AG08395 (cell line): ENCODE measurements around the gene WWC2.
A peak's percentile ranks its signal among the peaks of the same experiment; 100 is the strongest.
"Not testable (repeated sequence)": the region's sequence is repeated elsewhere in the genome, so short reads cannot be mapped to it uniquely, and the experiment has no call there.

ENCODE experiments used
- DNase-seq: peaks from one replicate; pipeline ENCODE4 v3.0.0; 2012; ENCODE audit warnings: mixed read lengths, low spot score

The WWC2 gene

DNA sequence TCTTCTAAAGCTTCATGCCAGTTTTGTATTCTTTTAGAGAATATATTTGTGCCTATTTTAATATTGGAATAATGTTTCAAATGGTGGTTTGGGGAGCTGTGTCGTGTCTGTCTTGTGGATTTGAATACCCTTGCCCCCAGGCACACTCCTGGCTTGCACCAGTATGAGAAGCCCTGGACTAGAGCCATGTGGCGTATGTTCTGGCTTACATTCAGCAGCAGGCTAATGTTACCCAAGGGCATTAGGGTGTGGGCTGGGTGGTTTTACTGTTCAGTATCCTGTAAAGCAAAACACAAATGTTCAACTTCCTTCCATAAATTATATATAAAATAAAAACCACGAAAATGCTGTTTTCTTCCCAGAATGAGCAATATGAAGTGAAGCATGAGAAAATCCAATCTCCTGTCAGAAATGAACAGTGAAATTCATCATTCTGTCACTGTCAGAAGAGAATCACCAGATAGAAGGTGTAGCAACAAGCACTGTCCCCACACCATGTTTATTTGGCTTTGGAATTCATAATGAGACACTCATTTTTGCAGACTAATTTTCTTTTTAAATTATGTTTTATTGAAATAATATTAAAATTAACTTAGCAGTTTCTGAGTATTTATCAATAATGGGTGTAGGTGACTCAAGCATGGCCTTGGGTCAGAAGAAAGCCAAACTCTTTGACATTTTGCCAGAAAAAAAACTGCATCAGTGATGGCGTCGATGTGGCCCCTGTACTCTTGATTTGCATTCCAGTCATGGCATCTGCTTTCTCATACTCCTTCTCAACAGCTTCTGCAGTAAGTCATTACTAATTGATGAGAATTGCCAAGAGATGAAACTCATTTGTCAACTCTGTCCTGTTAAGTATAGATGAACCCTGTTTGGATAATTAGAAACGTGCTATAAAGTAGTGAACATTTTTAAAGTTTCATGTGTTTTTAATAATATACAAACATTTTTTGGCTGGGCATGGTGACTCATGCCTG, 43.8 kb downstream of the WWC2 start:
- peak; percentile 57 for DNase-seq

DNA sequence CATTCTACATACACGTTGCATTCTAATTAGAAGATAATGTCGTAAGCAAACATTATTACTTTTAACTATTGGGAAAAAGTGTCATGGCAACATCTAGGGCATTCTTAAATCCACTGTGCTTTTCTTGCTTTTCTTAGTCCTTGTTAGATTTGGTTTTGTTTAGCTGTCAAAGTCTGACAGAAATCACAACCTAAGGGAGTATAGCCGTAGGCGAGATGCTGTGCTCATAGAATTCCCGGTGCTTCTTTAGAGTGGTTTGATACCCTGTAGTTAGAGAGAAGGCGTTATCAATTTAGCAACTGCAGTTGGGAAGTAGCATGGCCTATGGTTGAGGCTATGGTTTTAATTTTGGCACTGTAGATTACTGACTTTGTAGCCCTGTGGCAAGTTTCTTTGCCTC, 45.7 kb downstream of the WWC2 start:
- no peak for DNase-seq

DNA sequence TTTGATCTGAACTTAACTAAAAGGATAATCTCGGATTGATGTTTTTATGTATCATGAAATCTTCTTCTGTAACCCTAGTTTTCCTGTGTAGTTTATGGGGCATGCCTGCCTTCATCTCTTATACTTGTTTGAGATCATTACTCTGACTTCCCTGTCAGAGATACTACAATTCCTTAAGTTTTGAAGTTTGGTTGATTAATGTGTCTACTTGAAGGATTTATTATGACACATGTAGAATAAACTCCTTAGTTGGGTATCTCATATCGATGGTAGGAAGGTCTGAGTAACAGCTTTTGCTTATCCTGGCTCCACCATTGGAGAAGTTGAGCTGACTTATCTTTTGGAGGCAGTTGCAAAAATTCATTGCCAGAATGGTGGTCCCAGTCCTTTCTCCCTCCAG, 46.7 kb downstream of the WWC2 start:
- no peak for DNase-seq

DNA sequence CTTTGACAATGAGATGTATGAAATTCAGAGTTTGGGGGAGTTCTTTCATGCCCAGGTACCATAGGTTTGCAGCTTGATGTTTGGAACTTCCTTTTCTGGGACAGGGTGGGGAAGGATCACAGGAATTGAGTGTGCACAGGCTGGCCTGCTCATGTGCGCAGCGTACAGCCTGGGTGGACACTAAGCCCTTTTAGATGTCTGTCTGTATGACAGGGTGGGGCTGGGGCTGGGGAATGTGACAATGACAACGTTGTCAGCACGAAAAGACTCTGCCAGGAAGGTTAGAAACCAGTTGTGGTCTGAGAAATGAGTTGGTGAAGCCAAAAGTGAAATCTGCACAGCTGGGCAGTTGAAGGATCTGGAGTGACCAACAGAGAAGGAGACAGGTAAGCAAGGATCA, 47.4 kb downstream of the WWC2 start:
- no peak for DNase-seq

DNA sequence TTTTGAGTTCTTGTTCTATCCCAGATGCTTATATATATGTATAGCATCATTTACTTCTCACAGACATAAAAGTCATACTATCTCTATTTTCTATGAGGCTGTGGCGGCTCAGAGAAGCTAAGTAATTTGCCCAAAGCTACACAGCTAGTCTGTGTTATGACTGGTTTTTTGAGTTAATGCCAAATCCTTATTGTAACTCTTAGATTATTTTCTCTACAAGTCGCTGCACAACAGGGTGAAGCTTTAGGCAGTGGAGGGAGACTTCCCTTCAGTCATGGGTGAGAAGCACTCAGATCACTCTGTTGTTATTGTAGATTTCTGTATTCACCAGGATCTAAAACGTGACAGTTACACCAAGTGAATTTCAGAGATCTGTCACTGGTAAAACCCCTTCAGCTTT, 48.1 kb downstream of the WWC2 start:
- no peak for DNase-seq

DNA sequence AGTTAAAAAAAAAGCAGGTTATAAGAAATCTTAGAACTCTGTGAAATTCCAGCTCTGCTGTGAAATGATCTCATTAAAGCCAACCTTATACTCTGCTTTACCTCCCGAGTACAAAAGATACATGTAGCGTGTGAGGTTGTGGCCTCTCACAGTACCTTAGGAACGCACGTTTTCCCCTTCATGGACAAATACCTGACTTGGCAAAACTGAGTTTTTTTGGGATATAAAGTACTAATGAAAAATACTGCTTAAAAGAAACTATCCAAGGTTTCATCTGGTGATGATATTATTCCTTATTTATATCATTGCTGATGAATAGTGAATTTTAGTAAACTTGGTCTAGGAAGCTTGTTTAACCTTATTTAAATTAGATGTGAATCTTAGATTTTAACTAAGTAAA, 48.9 kb downstream of the WWC2 start:
- DNase-seq: no peak

DNA sequence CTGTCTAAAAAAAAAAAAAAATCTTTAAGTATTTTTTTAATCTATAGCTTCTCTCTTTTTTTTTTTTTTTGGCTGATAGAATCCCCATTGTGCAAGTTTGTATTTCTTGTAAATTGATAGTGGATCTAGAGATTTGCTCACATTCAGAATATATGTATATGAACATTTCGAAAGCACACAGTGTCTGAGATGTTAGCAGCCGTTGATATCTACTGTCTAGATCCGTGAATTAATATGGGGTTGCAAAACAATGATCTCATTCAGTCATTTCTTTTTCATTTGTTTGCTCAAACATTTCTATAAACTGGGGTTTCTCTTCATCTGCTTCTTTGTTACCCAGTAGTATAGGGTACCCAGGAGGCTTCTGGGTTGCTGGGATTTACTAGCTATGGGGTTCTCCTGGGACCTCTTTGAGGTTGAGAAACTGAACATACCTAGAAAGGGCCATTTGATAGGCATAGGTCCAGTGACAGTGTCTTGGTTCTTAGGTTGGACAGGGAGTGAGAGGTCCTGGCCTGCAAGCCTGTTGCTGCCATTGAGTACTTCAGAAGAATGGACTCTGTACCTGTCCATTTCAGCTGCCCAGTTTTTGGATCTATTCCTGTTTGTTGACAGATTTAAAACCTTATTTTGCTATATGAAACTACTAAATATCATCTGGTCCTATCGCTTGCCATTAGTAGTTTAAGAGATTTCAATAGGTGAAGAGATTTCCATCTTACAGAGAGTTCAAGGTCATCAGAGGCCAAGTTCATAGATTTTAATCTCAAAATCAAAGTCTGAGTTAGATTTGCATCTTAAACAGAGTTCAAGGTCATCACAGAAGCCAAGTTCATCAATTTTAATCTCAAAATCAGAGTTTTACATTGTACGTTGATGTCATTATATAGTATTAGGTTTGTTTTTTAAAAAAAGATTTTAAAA, 50.8 kb downstream of the WWC2 start:
- no peak for DNase-seq

DNA sequence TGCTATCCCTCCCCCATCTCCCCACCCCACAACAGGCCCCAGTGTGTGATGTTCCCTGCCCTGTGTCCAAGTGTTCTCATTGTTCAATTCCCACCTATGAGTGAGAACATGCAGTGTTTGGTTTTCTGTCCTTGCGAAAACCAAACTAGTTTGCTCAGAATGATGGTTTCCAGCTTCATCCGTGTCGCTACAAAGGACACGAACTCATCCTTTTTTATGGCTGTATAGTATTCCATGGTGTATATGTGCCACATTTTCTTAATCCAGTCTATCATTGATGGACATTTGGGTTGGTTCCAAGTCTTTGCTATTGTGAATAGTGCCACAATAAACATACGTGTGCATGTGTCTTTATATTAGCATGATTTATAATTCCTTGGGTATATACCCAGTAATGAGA, 51.6 kb downstream of the WWC2 start:
- DNase-seq: not testable (repeated sequence)

DNA sequence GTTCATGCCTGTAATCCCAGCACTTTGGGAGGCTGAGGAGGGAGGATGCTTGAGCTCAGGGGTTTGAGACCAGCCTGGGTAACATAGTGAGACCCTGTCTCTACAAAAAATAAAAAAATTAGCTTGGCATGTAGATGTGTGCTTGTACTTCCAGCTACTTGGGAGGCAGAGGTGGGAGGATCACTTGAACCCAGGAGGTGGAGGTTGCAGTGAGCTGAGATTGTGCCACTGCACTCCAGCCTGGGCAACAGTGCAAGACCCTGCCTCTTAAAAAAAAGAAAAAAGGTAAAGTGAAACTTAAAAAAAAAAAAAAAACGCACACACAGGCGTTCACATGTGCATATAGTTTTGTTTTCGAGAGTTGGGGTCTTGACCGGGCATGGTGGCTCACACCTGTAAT, 53.2 kb downstream of the WWC2 start:
- not testable (repeated sequence) for DNase-seq

DNA sequence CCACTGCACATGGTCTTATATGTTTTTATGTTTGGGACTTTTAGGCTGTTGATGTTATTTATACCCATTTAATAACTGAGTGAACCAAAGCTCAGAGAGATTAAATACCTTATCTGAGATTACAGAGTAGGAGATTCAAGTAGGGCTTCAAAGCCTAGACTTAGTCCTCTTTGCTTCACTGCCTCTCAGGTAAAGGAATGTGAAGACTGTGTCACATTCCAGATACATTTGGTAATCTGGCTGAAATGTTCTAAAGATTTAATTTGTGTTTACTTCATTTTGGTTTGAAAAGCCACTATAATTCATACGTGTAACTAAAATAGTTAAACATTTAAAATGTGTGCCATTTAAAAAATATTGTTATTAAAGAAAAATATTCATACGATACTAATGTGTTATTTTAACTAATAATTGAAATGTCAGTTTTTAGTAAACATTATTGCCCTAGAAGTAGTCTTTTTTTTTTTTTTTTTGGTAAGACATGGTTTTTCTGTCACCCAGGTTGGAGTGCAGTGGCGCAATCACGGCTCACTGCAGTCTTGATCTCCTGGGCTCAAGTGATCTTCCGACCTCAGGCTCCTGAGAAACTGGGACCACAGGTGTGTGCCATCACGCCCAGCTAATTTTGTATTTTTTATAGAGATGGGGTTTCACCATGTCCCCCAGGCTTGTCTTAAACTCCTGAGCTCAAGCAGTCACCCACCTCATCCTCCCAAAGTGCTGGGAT, 54.3 kb downstream of the WWC2 start:
- DNase-seq: no peak

DNA sequence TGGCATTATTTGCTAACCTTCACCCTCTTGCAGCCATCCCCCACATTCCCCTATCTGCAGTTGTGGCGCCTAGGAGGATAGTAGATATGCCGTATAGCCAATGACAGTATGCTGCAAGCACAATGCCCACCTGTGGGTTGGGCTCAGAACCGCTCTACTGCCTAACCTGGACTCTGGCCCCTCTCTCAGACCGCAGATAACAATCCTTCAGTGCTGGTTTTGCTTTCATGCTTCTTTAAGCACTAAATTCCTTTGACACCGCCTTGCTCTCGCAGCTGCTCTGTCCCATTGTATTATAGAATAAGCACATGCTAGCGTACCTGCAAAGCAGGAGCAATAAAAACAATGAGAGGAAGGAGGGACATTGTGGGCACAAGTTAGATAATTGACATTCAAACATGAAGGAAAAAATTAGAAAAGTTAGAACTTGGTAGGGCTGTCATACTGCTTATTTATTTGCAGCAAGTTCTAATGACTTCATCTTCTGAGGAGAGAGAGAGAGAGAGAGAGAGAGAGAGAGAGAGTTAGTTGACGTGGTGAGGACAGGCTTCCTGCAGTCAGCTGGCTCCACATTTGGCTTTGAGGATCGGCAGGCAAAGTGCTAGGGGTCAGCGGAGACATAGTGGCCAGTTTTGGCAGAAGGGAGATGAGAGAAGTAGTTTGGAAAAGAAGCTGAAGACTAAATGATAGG, 55.8 kb downstream of the WWC2 start:
- DNase-seq: no peak

DNA sequence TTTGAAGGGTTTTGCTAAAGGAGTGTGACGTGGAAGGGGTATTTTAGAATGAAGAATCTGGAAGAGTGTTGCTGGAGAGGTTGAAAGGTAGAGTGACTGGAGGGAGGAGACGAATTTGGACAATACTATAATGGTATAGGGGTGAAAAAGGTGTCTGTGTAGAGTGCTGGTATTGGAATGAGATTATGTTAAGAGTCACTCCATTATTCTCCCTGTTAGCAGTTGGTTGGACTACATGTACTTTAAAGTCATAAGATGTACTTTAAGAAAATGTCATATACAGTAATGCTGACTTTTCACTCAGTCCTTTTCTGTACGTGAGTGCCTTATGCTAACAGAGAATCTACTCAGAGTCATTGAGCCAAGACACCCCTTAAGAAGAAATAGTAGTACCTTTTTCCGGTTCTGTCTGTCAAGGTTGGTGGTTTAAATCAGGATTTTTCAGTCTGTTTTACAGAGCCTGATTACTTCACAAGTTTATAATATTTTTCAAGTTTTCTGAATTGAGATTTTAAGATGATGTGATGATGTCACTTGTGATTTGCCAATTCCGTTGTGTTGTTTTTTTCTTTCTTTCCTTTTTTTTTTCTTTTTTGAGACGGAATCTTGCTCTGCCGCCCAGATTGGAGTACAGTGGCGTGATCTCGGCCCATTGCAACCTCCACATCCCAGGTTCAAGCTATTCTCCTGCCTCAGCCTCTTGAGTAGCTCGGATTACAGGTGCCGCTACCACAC, 56.6 kb downstream of the WWC2 start:
- no peak for DNase-seq

DNA sequence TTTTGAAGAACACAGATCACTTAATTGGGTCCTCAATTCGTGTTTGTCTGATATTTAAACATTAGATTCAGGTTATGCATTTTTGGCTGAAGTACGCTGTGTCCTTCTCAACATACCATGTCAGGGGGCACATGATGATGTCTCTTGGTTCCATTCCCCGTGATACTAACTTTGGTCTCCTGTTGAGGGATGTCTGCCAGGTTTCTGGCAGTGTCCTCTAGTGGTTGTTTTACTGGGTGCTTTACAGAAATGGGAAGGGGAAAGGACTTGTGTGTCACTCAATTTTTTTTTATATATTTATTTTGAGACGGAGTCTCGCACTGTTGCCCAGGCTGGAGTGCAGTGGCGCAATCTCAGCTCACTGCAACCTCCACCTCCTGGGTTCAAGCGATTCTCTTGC, 58.2 kb downstream of the WWC2 start:
- no peak for DNase-seq

DNA sequence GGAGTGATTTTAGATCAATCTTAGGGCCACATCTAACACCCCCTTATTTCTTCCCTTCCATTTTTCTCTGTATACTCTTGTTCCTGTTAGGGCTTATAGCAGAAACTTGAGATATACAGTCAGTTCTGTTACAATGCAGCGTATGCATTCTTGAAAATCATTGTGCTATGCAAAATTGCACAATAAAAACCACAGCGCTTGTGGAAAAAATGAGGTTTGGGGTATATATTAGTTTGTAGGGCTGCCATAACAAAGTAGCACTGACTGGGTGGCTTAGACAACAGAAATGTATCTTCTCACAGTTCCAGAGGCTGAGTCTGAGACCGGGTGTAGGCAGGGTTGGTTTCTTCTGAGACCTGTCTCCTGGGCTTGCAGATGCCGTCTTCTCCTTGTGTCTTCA, 59.0 kb downstream of the WWC2 start:
- DNase-seq: no peak

DNA sequence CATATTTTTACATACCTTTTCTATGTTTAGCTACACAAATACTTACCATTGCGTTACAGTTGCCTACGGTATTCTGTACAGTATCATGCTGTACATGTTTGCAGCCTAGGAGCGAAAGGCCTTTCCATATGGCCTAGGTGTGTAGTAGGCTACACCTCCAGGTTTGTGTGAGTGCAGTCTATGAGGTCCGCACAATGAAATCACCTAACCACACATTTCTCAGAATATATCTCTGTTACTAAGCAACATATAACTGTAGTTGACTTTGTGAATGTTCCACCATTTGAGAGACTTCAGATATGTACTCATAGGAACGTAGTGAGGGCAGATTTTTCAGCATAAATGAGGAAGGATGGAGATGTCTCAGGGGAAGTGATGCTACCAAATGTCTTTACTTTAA, 62.6 kb downstream of the WWC2 start:
- DNase-seq: no peak

DNA sequence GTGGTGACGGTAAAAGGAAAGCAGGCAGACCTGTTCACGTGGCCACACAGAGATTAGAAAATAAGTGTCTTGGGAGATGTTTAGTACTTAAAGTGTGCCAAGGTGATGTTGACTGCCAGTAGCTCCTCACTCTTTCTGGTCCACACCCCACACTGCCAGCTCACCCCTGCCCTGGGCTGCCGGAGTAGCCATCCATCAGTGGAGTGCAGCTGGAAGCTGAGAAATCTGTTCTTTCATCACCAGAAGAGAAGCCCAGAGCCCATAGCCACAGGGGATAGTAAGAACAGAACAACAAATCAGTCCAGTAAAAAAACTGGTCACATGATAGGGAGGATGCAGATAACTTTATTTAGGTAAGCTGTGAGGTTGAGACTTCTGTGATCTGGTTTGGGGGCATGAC, 64.1 kb downstream of the WWC2 start:
- no peak for DNase-seq

DNA sequence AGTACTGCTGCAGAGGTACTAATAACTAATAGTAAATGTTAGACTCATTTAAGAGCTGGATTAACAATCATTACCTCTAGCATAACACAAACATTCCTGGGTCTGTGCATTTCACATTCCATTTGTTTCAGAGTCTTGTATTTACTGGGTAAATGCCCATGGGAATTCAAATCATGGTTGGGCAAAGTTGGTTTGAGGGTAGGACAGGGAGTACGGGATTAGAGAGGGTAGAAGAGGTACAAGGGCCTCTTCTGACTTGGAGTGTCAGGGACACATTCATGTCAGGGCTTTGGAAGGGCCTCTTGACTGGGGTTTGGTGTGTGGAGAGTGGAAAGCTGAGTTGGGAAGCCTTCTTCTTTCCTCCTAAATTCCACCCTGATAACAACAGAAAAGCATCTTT, 65.9 kb downstream of the WWC2 start:
- DNase-seq: no peak

DNA sequence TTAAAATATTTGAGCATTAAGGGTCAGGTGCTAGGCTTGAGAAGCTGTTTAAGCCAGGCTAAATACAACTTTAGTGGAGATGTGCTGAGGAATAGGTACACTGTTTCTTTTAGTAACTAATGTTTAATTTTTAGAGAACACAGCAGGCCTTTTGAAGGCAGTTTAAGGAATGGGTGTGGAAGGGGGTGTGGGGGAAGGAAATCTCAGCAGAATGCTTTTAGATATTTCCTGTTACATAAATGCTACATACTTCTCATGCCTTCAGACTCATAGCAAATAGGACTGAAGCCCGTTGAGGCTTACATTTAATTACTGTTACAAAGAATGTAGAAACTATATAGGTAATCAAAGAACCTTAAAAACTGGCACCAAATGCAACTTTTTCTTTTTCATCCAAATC, 66.3 kb downstream of the WWC2 start:
- DNase-seq: peak; percentile 20

DNA sequence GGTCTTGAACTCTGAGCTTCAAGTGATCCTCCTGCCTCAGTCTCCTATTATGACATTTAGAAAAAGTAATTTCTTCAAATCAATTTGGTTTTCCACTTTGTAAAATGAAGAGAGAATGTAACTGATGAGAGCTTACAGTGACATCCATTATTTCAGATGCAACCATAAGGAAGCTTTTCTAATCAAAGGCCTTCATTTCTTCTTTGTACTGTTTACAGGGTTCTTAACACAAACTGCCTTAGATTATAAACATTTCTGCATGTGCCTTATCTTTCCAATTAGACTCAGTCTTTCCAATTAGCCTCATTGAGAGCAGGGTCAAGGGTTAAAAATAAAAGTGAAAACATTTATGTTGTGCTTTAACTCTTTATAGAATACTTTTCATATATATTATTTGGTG, 71.8 kb downstream of the WWC2 start:
- DNase-seq: no peak

DNA sequence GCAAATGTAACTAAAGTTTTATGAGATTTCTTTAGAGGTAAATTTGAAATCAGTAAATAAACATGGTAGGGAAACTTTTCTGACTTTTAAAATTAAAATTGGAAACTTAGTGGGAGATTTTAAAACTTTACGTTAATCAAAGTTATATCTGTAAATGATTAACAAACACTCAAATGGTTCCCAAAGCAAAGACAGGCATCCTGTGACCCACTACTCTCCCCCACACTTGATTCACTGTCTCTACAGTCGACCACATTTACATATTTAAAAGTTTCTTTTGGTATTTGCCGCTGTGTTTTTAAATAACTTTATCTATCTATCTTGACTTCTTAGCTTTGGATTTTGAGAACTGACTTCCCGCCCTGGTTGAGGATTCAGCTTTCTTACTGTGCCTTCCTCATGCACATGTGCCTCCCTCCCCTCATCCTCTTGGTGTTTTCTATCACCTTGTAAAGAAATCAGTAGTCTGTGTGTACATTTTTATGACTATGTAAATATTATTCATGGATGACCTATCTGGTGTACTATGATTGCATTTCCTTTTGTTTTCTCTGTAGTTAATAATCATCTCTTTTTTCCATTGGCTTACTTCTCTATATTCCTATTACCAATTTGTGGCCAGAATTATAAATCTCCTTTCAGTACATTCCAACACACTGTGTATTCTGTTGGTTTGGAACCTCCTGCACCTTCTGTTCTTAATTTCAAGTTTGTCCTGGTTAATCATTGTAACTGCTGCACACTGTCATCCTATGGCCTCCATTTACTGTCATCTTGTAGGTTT, 72.6 kb downstream of the WWC2 start:
- DNase-seq: no peak
